ENCODE measurements around the gene PPP1R12B.

- no peak for TF ChIP-seq CTCF (IDR thresholded peaks at IDR 0.05)
- no peak for TF ChIP-seq EZH2phosphoT487 (IDR thresholded peaks at IDR 0.05)
- TF ChIP-seq EZH2 (IDR thresholded peaks at IDR 0.05) = no peak
Observed at GRCh38 chr1:202505356-202505755, 156.9 kb downstream of the PPP1R12B start.

Data from neural progenitor cell (in vitro differentiated cells).